ENCODE results near the gene ZNF837.

Gene ZNF837

DNA sequence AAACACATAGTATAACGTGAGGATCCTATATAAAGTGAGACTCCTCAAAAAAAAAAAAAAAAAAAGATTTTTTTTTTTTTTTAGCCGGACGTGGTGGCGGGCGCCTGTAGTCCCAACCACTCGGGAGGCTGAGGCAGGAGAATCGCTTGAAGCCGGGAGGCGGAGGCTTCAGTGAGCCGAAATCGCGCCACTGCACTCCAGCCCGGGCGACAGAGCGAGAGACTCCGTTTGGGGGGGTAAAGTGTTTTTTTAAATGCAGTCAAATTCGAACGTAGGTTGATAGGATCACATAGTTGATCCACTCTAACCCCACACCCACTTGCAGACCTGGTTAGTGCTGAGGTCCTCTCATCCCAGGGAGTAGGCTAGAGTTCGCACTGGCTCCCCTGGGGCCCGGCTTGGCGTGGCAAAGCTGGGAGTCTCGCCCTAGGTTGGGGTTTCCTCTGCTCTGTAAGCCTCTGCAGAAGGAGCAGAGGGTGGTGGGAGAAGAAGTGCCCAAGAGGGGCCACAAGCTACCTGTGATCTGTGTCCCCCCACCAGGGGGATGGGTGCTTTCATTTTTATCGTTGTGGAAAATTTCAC lies 21.1 kb upstream of the ZNF837 start:
- peak overlapping the region; percentile 70 for H3K4me3 ChIP-seq (ENCODE audit: low read depth, low read length)
- DNase-seq (ENCODE audit: low read depth): no peak
- TF ChIP-seq, protein P1, sequence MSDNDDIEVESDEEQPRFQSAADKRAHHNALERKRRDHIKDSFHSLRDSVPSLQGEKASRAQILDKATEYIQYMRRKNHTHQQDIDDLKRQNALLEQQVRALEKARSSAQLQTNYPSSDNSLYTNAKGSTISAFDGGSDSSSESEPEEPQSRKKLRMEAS (IDR thresholded peaks at IDR 0.05; ENCODE audit: low read depth, low read length): no peak
- TF ChIP-seq, protein P2, sequence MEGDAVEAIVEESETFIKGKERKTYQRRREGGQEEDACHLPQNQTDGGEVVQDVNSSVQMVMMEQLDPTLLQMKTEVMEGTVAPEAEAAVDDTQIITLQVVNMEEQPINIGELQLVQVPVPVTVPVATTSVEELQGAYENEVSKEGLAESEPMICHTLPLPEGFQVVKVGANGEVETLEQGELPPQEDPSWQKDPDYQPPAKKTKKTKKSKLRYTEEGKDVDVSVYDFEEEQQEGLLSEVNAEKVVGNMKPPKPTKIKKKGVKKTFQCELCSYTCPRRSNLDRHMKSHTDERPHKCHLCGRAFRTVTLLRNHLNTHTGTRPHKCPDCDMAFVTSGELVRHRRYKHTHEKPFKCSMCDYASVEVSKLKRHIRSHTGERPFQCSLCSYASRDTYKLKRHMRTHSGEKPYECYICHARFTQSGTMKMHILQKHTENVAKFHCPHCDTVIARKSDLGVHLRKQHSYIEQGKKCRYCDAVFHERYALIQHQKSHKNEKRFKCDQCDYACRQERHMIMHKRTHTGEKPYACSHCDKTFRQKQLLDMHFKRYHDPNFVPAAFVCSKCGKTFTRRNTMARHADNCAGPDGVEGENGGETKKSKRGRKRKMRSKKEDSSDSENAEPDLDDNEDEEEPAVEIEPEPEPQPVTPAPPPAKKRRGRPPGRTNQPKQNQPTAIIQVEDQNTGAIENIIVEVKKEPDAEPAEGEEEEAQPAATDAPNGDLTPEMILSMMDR (IDR thresholded peaks at IDR 0.05; ENCODE audit: low read depth, low read length): no peak
- TF ChIP-seq POLR2A (IDR thresholded peaks at IDR 0.05; ENCODE audit: extremely low read depth, insufficient read length) (no peak), MYC (IDR thresholded peaks at IDR 0.05; ENCODE audit: low read depth, low read length) (no peak)

DNA sequence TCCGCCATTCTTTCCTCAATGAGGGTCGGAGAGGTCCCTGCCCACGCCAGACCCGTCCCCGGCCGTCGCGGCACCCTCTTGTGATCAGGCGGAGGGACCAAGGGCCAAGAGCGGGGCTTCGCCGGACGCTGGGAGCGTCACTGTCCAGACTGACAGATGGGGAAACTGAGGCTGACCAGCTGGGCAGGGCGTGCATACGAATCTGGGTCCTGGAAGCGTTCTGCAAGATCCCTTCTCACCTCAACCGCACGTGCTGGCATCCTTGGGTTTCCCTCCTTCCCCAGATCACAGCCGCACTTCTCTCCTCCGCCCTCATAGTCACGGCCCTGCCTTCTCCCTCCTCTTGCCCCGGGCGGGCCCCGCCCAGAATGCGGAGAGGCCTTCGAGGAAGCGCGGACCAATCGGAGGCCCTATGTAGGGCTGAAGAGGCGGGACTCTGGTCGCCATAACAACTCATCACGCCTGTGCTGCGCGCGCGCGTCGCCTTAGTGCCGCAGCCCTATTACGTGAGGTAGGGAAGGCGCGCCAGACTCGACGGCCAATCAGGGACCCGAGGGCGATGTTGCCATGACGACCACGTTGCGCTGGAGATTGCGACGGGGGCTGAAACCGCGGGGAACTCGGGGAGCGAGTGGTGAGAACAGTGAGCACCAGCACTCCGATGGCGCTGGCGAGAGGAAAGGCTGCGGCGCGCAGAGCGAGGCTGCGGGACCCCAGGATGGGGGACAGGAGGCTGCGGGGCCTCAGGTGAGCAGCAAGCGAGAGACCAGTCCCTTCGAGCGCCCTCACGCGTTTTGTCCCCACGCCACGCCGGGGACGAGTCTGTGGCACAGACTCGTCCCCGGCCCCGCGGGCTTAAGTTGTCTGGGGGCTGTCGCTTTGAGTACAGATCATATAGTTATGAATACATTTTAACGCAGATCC lies 20.3 kb upstream of the ZNF837 start:
- TF ChIP-seq, protein P1 (IDR thresholded peaks at IDR 0.05; ENCODE audit: low read depth, low read length): peak; percentile 83
- TF ChIP-seq MYC (IDR thresholded peaks at IDR 0.05; ENCODE audit: low read depth, low read length) (peak; percentile 42; the same call in 1 of the 2 replicates), POLR2A (IDR thresholded peaks at IDR 0.05; ENCODE audit: extremely low read depth, insufficient read length) (peak; percentile 81)
- TF ChIP-seq, protein P2 (IDR thresholded peaks at IDR 0.05; ENCODE audit: low read depth, low read length): no peak
- H3K4me3 ChIP-seq (ENCODE audit: low read depth, low read length): peak overlapping the region; percentile 70
- peak; percentile 99 for DNase-seq (ENCODE audit: low read depth)

DNA sequence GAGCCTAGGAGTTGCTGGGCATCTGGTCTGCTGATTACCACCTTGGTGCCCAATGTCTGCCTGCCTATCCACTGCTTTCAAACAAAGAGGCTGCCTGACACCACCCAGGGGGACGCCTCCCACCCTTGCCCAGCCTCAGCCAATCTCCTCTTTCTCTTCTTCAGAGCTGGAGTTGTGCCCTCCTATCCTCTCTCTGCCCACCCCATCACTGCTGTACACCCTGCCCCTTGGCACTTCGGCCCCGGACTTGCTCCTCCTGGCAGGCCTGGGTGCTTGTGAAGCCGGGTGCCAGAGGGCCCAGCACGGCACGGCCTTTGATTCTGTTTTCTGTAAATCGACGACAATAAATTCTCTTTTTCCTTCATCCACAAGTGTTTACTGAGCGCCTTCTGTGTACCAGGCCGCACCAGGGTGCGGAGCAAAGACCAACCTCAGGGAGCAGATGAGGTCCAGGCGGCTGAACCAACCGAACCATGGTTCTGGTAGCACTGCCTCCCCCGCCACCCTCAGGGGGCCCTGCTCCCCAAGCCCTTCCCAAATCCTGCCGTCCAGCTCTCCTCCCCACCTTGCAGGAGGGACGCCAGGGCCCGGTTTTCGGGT lies 19.6 kb upstream of the ZNF837 start:
- DNase-seq (ENCODE audit: low read depth): no peak
- TF ChIP-seq MYC (IDR thresholded peaks at IDR 0.05; ENCODE audit: low read depth, low read length): no peak
- no peak for TF ChIP-seq POLR2A (IDR thresholded peaks at IDR 0.05; ENCODE audit: extremely low read depth, insufficient read length)
- TF ChIP-seq, protein P2 (IDR thresholded peaks at IDR 0.05; ENCODE audit: low read depth, low read length): no peak
- TF ChIP-seq, protein P1 (IDR thresholded peaks at IDR 0.05; ENCODE audit: low read depth, low read length): no peak
- H3K4me3 ChIP-seq (ENCODE audit: low read depth, low read length): no peak overlapping the region

DNA sequence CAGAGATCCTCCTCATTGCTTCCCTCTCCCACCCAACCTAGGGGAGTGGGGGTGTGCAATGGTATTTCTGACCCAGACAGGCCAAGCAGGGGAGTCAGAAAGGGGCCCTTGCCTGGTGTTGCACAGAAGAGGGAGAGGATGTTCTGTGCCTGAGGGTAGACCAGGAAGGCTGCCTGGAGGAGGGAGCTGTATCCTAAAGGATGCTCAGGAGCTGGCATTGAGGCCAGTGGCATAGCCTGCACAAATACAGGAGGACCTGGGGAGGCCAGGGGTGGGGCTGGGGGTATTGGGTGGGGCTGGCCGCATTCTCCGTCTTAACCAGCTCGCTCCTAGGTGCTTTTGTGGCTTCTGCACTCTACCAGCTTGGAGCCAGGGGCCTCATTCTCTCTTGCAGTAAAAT lies 19.1 kb upstream of the ZNF837 start:
- no peak overlapping the region for H3K4me3 ChIP-seq (ENCODE audit: low read depth, low read length)
- no peak for DNase-seq (ENCODE audit: low read depth)
- TF ChIP-seq, protein P1 (IDR thresholded peaks at IDR 0.05; ENCODE audit: low read depth, low read length): no peak

DNA sequence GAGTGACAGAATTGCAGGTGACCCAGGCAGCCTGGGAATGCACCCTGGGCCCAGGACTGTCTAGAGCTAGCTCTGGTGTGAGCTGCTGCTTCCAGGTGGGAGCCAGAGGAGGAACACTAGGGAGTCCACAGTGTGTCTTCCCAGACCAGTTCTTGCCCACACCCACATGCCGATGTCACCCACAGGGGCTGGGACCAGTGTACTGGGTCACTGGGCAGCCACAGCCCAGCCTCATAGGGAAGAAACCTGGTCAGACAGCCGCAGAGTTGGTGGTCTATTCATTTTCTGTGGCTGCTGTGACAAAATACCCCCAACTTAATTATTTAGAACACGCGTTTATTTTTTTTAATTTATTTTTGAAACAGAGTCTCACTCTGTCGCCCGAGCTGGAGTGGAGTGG lies 17.7 kb upstream of the ZNF837 start:
- H3K4me3 ChIP-seq (ENCODE audit: low read depth, low read length): no peak overlapping the region
- no peak for DNase-seq (ENCODE audit: low read depth)
- TF ChIP-seq POLR2A (IDR thresholded peaks at IDR 0.05; ENCODE audit: extremely low read depth, insufficient read length) (no peak), MYC (IDR thresholded peaks at IDR 0.05; ENCODE audit: low read depth, low read length) (no peak)
- TF ChIP-seq, protein P2 (IDR thresholded peaks at IDR 0.05; ENCODE audit: low read depth, low read length): no peak
- TF ChIP-seq, protein P1 (IDR thresholded peaks at IDR 0.05; ENCODE audit: low read depth, low read length): no peak
